ENCODE measurements around the gene TRPV5.

DNA sequence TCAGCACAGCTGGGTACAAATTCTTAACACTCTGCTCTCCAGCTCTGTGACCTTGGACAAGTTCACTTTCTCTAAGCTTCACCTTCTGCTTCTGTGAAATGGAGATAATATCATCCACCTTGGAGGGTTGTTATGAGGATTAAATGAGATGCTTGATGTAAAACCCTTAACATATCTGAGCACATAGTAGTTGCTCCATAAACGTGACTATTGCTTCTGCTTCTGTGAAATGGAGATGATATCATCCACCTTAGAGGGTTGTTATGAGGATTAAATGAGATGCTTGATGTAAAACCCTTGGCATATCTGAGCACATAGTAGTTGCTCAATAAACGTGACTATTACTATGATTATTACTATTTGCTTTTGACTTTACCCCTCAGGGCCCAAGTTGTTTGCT is 64.1 kb downstream of the TRPV5 start:
- TF ChIP-seq CTCF (conservative IDR thresholded peaks at IDR 0.05 in 1 of 2, IDR thresholded peaks at IDR 0.05 in 1 of 2; ENCODE audit: low read depth in 1 of 2, low read length in 2 of 2) (no peak), EZH2 (IDR thresholded peaks at IDR 0.05; ENCODE audit: low read length, missing control alignments) (no peak)

Measured in fibroblast of lung (primary cell).